Stimulated activated CD8-positive, alpha-beta memory T cell treated with anti-CD3 and anti-CD28 coated beads, Interleukin-4, amount 100 ng/mL, for 1 hour (primary cell): ENCODE measurements around the gene ANKS1A.

ENCODE experiments used
- DNase-seq, 2 donors: peaks; one replicate each; pipeline ENCODE4 v3.0.0-alpha.2; 2020; ENCODE audit warnings: low read depth in 2 of 2, low spot score in 1 of 2

The ANKS1A gene

GRCh38 chr6:35036828-35037663 lies 148.0 kb downstream of the ANKS1A start:
- no peak for DNase-seq

DNA sequence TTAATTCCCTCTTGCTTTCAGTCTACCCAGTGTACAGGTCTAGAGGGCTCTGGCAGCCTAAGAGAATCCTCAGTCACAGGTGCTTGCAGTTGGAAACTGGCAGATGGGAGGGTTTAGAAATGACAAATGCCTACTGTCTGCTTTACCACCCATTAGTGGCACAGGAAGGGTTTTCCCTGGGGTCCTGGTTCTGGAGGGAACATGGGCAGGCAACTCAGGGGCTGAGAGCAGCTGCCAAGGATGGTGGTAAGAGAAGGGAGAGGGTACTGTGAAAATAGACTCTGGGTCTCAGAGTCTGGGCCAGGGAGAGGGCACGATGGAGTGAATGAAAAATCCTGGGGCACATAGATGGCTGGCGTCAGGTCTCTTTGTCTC lies 148.6 kb downstream of the ANKS1A start:
- no peak for DNase-seq

- DNase-seq: no peak
Observed at GRCh38 chr6:35038076-35038475, 149.0 kb downstream of the ANKS1A start.

DNA sequence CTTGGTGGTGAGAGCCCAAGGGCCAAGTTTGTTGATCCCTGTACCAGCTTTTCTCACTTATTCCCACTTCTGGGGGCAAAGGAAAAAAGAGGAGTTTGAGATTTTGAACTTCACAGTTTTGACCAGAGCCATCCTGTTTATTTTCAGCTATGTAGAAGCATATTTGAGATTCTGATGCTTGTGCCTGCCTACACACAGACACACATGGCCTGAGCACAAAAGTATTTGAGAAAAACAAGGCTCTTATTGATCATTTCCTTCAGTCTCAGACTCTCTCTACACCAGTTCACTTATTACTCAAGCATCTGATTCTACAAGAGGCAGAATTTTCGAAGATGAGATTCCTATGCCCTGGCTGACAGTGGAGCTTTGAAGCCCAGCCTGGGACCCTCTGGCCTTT lies 151.3 kb downstream of the ANKS1A start:
- no peak for DNase-seq

- DNase-seq: no peak
Observed at GRCh38 chr6:35041086-35041861, 152.2 kb downstream of the ANKS1A start.

- no peak for DNase-seq
Observed at GRCh38 chr6:35042031-35042815, 153.2 kb downstream of the ANKS1A start.

- no peak for DNase-seq
Observed at GRCh38 chr6:35043381-35044130, 154.5 kb downstream of the ANKS1A start.

- no peak for DNase-seq
Observed at GRCh38 chr6:35044145-35044745, 155.2 kb downstream of the ANKS1A start.

DNA sequence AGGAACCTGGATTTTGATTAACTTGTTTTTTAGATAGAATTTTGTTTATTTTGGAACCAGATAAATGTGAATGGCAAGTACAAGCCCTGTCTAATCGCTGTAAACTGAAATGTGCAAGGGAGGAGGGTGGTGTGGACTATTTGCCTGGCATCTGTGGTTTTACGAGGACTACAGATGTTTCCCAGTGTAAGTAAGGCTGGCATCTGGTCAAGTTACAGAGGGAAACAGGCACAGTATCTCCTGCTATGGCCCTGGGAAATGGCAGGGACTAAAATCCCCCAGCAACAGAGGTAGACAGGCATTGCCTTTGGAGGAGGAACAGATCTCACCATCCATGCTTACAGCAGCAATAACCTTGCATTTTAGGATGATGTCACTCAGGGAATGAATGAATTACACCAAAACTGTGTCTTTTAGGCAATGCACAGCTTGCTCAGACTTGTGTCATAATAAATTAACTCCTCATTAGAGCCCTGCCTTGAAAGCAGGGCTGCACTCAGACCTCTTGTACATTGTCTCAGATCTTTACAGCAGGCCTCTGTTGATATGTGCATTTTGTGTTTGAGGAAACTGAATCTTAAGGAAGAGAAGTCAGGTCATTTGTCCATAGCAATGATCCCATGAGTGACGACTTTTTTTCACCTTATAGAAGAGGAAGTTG lies 155.8 kb downstream of the ANKS1A start:
- no peak for DNase-seq

DNA sequence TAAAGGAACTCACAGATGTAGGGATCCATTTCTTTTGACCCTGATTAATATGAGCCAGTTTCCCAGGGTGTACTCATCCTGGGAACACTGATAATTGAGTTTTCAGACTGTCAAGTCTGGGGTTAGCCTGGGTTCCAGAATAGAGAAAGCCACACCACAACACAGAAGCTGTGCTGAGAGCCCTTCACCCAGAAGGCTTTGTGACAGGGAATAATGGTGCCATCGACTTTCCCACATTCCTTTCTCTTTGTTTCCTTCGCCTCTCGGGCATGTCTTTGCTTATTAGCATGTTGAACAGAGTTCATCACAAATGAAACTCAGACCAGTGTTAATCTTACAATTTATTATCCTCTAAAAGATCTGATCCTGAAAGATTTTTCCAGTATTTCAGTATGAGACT lies 157.0 kb downstream of the ANKS1A start:
- DNase-seq: no peak

DNA sequence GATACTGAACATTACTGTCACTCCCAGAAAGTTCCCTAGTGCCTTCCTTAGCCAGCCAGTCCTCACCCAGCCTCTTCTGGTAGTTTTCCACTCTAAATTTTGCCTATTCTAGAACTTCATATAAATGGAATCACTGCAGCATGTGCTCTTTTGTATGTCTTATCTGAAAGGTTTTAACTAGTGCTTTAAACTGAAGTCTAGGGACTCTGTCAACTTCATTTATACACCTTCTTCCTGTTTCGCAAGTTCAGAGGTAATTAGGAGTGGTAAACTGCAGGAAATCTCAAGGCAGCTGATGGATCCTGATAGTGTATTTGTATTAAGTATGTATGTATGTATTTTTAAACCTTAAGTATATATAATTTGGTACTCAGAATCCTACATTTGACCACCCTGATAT lies 157.8 kb downstream of the ANKS1A start:
- no peak for DNase-seq

DNA sequence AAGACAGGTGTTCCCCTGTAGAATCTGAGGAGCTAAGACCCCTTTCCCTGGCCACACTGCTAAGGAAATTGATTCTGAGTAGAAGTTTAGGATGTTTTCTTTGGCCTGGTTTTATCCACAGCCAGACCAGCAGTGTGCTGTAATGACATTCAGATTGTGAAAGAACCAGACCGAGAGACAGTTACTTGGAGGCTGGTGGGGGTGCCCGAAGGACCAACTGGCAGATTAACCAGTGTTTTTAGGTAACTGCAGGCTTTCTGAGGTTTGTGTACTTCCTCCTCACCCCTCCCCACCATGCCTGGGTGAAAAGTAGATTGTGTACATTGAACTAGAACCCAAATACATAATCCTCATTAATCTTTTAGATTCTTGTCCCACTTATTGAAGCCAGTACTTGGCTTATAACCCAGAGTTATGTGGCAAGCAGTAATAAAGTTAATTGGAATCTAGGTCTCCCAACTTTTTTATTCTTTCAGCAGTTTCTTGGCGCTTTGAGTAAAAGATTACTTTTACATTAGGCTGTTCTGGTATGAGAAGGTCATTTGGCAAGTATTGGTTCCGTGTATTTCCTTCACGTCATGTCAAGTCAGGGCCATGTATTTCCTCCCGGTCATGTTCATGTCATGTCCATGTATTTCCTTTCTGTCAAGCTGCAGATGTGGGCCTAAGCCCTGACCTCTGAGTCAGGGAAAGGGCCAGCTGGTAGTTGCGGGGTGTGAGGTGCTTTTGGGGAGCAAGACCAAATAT lies 158.4 kb downstream of the ANKS1A start:
- no peak for DNase-seq

DNA sequence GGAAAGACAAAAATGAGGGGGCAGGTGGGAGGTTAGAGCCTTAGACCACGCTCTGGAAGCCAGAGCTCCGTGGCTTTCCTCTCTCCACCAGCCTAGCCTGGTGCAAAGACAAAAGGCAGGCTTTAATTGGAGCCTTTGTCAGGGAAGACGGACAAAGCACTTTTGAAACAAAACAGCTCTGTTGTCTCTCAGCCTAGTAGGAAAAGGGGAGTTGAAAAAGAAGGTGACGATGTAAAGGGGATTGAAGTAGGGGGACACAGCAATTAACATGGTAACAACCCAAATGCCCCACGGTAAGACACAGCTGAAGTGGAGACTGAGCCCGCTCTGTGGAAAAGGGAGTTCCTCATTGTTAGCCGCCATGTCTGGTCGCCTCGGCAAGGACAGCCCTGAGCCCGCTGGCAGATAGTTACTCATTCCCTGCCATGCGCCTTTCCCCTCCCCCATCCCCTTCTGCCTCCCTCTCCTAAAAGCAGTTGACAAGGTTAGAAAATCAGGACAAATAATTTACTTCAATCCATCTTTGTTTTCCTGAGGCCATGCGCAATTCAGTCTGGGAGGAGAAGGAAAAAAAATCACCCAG lies 159.1 kb downstream of the ANKS1A start:
- DNase-seq: no peak

GRCh38 chr6:35048631-35049083 lies 159.6 kb downstream of the ANKS1A start:
- no peak for DNase-seq

- no peak for DNase-seq
Observed at GRCh38 chr6:35049156-35049735, 160.2 kb downstream of the ANKS1A start.

DNA sequence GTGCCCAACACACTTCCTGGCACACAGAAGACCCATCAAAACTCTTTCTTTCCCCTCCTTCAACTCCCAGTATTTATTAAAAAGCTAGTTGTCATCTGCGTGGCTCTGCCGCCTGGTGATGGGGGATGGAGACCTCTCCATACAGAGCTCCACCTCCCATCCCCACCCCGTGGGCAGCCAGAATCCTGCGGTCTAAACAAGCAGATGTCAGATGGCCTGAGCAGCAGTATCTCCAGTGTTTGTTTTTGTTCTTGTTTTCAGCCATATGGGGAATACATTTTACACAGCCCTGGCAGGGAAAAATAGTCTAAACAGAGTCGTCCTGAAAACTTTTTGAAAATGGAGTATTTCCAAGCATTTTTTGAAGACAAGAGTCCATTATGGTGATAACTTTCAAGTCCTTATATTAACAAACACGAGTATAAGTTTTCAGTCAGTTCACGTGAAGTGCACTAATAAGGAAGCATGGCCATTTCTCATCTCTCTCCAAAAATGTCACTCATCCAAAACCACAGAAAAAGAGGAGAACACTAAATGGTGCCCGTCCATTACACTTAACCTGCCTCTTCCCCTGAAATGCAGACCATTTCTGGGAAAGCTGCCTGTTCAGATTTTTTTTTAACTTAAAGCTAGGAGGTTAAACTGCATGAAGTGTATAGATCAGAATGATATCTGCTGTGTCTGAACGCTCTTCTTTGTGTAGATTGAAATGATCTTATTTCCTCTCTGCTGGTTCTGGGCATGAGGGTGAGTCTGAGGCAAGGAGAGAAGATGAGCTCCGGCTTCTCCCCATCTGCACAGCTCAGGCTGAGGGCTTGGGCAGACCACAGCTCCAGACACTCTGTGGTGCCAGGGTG lies 161.1 kb downstream of the ANKS1A start:
- no peak for DNase-seq

- no peak for DNase-seq
Observed at GRCh38 chr6:35050757-35051330, 161.8 kb downstream of the ANKS1A start.
